Body of pancreas (tissue), 4 donors: ENCODE results near the gene CCNA1.

Experiments used
- POLR2A ChIP-seq, 3 donors: fragments of 450-650 bp; IDR thresholded peaks; one replicate each; pipeline ENCODE4 v1.6.1; 2016; ENCODE audit warnings: antibody characterized with exemption in 3 of 3, mild to moderate bottlenecking in 2 of 3
- TF ChIP-seq, protein P1 (sequence below), 7 experiments: fragments of 450-650 bp in 4 of 7; fragments of 200-600 bp in 3 of 7; sonication (generic) in 3 of 7; IDR thresholded peaks; one replicate each; pipeline ENCODE4 v1.5.1; 2016 to 2019; ENCODE audit warnings: antibody characterized with exemption in 7 of 7

DNA sequence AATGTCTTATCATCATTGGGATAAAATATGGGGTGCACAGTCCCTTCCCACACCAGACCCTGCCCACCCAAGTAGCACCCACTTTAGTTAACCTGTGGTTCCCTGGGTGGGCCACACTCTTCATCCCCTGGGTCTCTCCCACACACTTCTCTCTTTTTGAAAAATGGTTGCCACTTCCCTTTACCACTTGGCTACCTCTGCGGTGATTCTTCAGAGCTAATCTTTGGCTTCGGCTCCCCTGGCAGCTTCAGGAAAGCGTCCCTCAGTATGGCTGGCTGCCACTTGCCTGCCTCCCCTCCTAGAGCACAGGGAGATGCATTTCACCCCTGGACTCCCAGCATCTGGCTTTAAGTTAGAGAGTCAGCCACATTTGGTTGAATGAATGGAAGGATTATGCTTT, 18.2 kb downstream of the CCNA1 start:
- TF ChIP-seq, protein P1, sequence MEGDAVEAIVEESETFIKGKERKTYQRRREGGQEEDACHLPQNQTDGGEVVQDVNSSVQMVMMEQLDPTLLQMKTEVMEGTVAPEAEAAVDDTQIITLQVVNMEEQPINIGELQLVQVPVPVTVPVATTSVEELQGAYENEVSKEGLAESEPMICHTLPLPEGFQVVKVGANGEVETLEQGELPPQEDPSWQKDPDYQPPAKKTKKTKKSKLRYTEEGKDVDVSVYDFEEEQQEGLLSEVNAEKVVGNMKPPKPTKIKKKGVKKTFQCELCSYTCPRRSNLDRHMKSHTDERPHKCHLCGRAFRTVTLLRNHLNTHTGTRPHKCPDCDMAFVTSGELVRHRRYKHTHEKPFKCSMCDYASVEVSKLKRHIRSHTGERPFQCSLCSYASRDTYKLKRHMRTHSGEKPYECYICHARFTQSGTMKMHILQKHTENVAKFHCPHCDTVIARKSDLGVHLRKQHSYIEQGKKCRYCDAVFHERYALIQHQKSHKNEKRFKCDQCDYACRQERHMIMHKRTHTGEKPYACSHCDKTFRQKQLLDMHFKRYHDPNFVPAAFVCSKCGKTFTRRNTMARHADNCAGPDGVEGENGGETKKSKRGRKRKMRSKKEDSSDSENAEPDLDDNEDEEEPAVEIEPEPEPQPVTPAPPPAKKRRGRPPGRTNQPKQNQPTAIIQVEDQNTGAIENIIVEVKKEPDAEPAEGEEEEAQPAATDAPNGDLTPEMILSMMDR (IDR thresholded peaks at IDR 0.05): no peak
- TF ChIP-seq POLR2A (IDR thresholded peaks at IDR 0.05): no peak
